Measurements from ENCODE around the gene MUC6. TPM values are rescaled to one million over a fixed set of nuclear protein-coding genes. Genes with fewer than 3 reads are reported as not detected.

MUC6 gene
- total RNA-seq, 1 experiment from 2014 or later: not detected

DNA sequence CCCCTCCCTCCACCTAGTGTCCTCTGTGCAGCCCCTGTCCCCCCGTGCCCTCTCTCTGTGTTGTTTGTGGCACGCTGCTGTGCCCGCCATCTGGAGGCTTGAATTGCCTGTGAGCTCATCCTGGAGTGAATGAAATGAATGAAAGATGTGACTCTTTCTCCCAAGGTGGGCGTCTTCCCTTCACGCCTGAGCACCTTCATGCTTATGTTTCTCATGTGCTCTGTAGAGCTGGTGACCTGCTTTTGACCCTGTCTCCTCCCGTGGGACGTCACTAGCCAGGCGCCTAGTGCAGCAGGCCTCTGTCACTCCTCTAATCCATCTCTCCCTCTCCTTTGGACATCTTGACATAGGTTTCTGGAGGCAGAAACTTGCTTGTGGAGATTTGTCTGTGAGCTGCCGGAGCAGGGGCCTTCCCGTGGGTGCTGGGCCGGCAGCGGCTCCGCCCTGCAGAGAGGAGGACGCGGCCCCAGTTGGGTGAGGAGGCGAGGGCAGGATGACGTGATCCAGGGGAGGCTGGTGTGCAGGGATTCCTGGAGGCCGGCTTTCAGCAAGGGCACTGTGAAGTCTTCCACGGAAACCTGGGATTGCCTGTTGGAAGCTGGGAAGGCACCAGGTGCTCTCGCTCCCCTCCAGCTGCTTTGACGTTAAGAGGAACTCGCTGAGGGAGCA, 40.6 kb downstream of the MUC6 start:
- no CpG with 5 or more reads among the region's 22 CpGs for WGBS (ENCODE audit: extremely low coverage, insufficient read length, low lambda C conversion rate)
- Histone ChIP-seq H3K79me2 (ENCODE audit: insufficient read depth, low read length) (no peaks in the 10 kb centered on the region), H2BK5ac (ENCODE audit: insufficient read length, low read length) (no peak overlapping the region), H3K23me2 (ENCODE audit: insufficient read length, low read depth, low read length, poor library complexity, severe bottlenecking) (no peaks in the 10 kb centered on the region), H4K8ac (replicated peaks; ENCODE audit: insufficient read length, low read depth, low read length) (no peak overlapping the region), H4K5ac (ENCODE audit: insufficient read length, low read depth, low read length) (no peak overlapping the region), H3T11ph (ENCODE audit: low read length) (no peak overlapping the region), H3K9ac (ENCODE audit: extremely low read depth, insufficient read length, low read length) (no peak overlapping the region), H2BK15ac (ENCODE audit: low read depth, low read length) (no peak overlapping the region), H3K23ac (ENCODE audit: insufficient read length, low read depth, low read length) (no peak overlapping the region), H3K27ac (ENCODE audit: insufficient read length, low read depth, low read length) (no peak overlapping the region), H4K91ac (ENCODE audit: insufficient read length, low read depth, low read length) (no peak overlapping the region), H3K4ac (ENCODE audit: low read depth, low read length) (no peak overlapping the region), H3K9me3 (ENCODE audit: control insufficient read depth, low read depth, low read length) (no peaks in the 10 kb centered on the region), H2AFZ (ENCODE audit: low read length) (no peak overlapping the region), H3K14ac (ENCODE audit: insufficient read depth, low read length) (no peak overlapping the region), H3K4me2 (ENCODE audit: insufficient read depth, insufficient read length, low read length) (no peak overlapping the region), H2BK120ac (ENCODE audit: low read depth, low read length, poor library complexity, severe bottlenecking) (no peak overlapping the region), H3K56ac (ENCODE audit: insufficient read length, low read depth, low read length) (no peak overlapping the region), H3K27me3 (ENCODE audit: insufficient read depth, low read length) (no peaks in the 10 kb centered on the region), H2AK5ac (ENCODE audit: insufficient read length, low read length) (no peak overlapping the region), H3K79me1 (ENCODE audit: insufficient read depth, low read depth, low read length, poor library complexity, severe bottlenecking) (no peaks in the 10 kb centered on the region), H3K18ac (ENCODE audit: insufficient read length, low read depth, low read length) (no peak overlapping the region), H4K20me1 (ENCODE audit: control insufficient read depth, insufficient read depth, insufficient read length) (no peaks in the 10 kb centered on the region), H2BK12ac (ENCODE audit: insufficient read length, low read depth, low read length) (no peak overlapping the region), H3K4me1 (ENCODE audit: insufficient read depth, low read length) (no peaks in the 10 kb centered on the region), H2BK20ac (ENCODE audit: low read depth, low read length, poor library complexity, severe bottlenecking) (no peak overlapping the region)
- Mint-ChIP-seq H3K27ac (peak overlapping the region; percentile 57 to 86 (median 66); a peak in 5 of 7 replicates), H3K36me3 (ENCODE audit: insufficient read depth in 1 of 3, low read depth in 3 of 3) (peaks cover 23 to 58% (median 45%) of the 10 kb centered on the region in 3 experiments), H3K9me3 (peaks cover 0 to 6% of the 10 kb centered on the region in 2 experiments; a peak in 2 of 5 replicates), H3K4me3 (peak overlapping the region in 1 of 2 experiments; percentile 25; a peak in 1 of 5 replicates), H3K27me3 (ENCODE audit: low read depth) (no peaks in the 10 kb centered on the region; the same call in 1 of the 2 replicates), H3K4me1 (peaks cover 3% of the 10 kb centered on the region in 2 experiments; a peak in 2 of 4 replicates)
- DNase-seq: no peak
- TF ChIP-seq, protein P1, sequence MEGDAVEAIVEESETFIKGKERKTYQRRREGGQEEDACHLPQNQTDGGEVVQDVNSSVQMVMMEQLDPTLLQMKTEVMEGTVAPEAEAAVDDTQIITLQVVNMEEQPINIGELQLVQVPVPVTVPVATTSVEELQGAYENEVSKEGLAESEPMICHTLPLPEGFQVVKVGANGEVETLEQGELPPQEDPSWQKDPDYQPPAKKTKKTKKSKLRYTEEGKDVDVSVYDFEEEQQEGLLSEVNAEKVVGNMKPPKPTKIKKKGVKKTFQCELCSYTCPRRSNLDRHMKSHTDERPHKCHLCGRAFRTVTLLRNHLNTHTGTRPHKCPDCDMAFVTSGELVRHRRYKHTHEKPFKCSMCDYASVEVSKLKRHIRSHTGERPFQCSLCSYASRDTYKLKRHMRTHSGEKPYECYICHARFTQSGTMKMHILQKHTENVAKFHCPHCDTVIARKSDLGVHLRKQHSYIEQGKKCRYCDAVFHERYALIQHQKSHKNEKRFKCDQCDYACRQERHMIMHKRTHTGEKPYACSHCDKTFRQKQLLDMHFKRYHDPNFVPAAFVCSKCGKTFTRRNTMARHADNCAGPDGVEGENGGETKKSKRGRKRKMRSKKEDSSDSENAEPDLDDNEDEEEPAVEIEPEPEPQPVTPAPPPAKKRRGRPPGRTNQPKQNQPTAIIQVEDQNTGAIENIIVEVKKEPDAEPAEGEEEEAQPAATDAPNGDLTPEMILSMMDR (conservative IDR thresholded peaks at IDR 0.05): no peak

All from H9 (cell line).